ENCODE results near the gene UBE2QL1.

DNA sequence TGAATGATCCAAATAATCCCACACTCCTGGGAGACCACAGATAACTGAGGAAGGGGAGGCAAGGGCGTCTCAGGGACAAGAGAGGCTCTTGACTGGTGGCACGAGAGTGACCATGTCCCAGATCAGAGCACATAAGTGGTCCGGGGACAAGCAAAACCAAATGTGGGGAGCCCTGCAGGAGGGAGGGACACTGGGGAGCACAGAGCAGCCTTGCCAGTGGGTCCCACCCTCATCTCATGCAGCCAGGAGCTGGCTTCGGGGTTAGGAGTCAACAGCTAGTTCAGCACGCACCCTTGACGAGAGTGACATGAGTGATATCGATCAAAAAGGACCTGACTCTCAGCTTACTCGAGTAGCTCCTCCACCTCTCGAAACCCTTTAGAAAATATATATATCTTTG is 16.5 kb upstream of the UBE2QL1 start:
- no peak for TF ChIP-seq SUZ12 (IDR thresholded peaks at IDR 0.05; ENCODE audit: extremely low read depth, insufficient read depth, insufficient read length)
- no peak for TF ChIP-seq YY1 (IDR thresholded peaks at IDR 0.05; ENCODE audit: insufficient read depth, insufficient read length)
- no peak for TF ChIP-seq ZNF274 (IDR thresholded peaks at IDR 0.05; ENCODE audit: low read depth, low read length)

Measured in NT2/D1 (cell line).